ENCODE results near the gene DNAL1. TPM values are rescaled to one million over a fixed set of nuclear protein-coding genes. Genes with fewer than 3 reads are reported as not detected.

The DNAL1 gene
- total RNA-seq, 1 experiment from 2014 or later = 28.1 TPM

DNA sequence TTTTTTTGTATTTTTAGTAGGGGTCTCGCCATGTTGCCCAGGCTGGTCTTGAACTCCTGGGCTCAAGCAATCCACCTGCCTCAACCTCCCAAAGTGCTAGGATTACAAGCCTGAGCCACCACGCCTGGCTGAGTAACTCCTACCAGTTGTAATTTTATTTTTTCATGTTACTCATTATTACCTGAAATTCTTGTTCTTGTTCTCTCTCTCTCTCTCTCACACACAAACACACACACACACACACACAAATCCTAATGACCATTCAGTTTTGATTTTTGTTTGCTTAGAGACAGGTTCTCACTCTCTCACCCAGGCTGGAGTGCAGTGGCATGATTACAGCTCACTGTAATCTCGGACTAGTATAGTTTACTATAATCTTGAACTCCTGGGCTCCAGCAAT is 30.2 kb downstream of the DNAL1 start:
- no peak for DNase-seq (ENCODE audit: low spot score)
- ChIA-PET CTCF (no interaction called here), POLR2A (ENCODE audit: low non-redundant PET) (no interaction called here)
- H3K9me3 ChIP-seq (ENCODE audit: low read depth, low read length, poor library complexity, severe bottlenecking) = no peaks in the 10 kb centered on the region
- no peaks in the 10 kb centered on the region for H3K36me3 ChIP-seq (ENCODE audit: insufficient read depth, low read length, poor library complexity, severe bottlenecking)
- peaks cover 5% of the 10 kb centered on the region for H3K4me1 ChIP-seq (ENCODE audit: insufficient read depth, low read length, poor library complexity, severe bottlenecking)
- TF ChIP-seq, protein P1, sequence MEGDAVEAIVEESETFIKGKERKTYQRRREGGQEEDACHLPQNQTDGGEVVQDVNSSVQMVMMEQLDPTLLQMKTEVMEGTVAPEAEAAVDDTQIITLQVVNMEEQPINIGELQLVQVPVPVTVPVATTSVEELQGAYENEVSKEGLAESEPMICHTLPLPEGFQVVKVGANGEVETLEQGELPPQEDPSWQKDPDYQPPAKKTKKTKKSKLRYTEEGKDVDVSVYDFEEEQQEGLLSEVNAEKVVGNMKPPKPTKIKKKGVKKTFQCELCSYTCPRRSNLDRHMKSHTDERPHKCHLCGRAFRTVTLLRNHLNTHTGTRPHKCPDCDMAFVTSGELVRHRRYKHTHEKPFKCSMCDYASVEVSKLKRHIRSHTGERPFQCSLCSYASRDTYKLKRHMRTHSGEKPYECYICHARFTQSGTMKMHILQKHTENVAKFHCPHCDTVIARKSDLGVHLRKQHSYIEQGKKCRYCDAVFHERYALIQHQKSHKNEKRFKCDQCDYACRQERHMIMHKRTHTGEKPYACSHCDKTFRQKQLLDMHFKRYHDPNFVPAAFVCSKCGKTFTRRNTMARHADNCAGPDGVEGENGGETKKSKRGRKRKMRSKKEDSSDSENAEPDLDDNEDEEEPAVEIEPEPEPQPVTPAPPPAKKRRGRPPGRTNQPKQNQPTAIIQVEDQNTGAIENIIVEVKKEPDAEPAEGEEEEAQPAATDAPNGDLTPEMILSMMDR (conservative IDR thresholded peaks at IDR 0.05; ENCODE audit: low read depth, low read length) = no peak
- TF ChIP-seq EZH2 (IDR thresholded peaks at IDR 0.05; ENCODE audit: borderline replicate concordance, low read depth, low read length, poor library complexity, severe bottlenecking) = no peak
- no TSS peak for BruUV-seq (replicated peaks)
- no peak overlapping the region for H3K27ac ChIP-seq (ENCODE audit: low read depth, low read length, poor library complexity, severe bottlenecking)
- intact Hi-C loops (cut with micrococcal nuclease; ENCODE audit: unreplicated experiment) = no loop called here
- no peak overlapping the region for H3K4me3 ChIP-seq (ENCODE audit: low read depth, low read length, poor library complexity, severe bottlenecking)
- no peaks in the 10 kb centered on the region for H3K27me3 ChIP-seq (replicated peaks; ENCODE audit: insufficient read depth, low read depth, low read length, poor library complexity)

- Histone ChIP-seq H3K36me3 (ENCODE audit: insufficient read depth, low read length, poor library complexity, severe bottlenecking) (no peaks in the 10 kb centered on the region), H3K4me3 (ENCODE audit: low read depth, low read length, poor library complexity, severe bottlenecking) (no peak overlapping the region), H3K27me3 (replicated peaks; ENCODE audit: insufficient read depth, low read depth, low read length, poor library complexity) (no peaks in the 10 kb centered on the region), H3K9me3 (ENCODE audit: low read depth, low read length, poor library complexity, severe bottlenecking) (no peaks in the 10 kb centered on the region), H3K4me1 (ENCODE audit: insufficient read depth, low read length, poor library complexity, severe bottlenecking) (no peaks in the 10 kb centered on the region), H3K27ac (ENCODE audit: low read depth, low read length, poor library complexity, severe bottlenecking) (no peak overlapping the region)
- ChIA-PET POLR2A (ENCODE audit: low non-redundant PET) (no interaction called here), CTCF (no interaction called here)
- BruUV-seq (replicated peaks) = no TSS peak
- no peak for DNase-seq (ENCODE audit: low spot score)
- TF ChIP-seq EZH2 (IDR thresholded peaks at IDR 0.05; ENCODE audit: borderline replicate concordance, low read depth, low read length, poor library complexity, severe bottlenecking) = no peak
- TF ChIP-seq, protein P1 (conservative IDR thresholded peaks at IDR 0.05; ENCODE audit: low read depth, low read length) = no peak
- intact Hi-C loops (cut with micrococcal nuclease; ENCODE audit: unreplicated experiment) = no loop called here
These were observed 33.9 kb downstream of the DNAL1 start for GRCh38 chr14:73678698-73679097.

DNA sequence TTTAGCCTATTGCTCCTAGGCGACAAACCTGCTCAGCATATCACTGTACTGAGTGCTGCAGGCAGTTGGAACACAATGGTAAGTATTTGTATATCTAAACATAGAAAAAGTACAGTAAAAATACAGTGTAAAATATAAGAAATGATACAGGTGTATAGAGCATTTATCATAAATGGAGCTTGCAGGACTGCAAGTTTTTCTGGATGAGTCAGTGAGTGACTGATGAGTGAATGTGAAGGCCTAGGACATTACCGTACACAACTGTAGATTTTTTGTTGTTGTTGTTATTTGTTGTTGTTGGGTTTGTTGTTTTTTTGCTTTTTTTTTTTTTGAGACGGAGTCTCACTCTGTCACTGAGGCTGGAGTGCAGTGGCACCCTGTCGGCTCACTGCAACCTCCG is 36.0 kb downstream of the DNAL1 start:
- CTCF ChIA-PET = no interaction called here
- H3K4me1 ChIP-seq (ENCODE audit: insufficient read depth, low read length, poor library complexity, severe bottlenecking) = no peaks in the 10 kb centered on the region
- no peaks in the 10 kb centered on the region for H3K36me3 ChIP-seq (ENCODE audit: insufficient read depth, low read length, poor library complexity, severe bottlenecking)
- TF ChIP-seq EZH2 (IDR thresholded peaks at IDR 0.05; ENCODE audit: borderline replicate concordance, low read depth, low read length, poor library complexity, severe bottlenecking) = no peak
- TF ChIP-seq, protein P1 (conservative IDR thresholded peaks at IDR 0.05; ENCODE audit: low read depth, low read length) = no peak
- no peak overlapping the region for H3K27ac ChIP-seq (ENCODE audit: low read depth, low read length, poor library complexity, severe bottlenecking)
- no peak for DNase-seq (ENCODE audit: low spot score)
- no peaks in the 10 kb centered on the region for H3K27me3 ChIP-seq (replicated peaks; ENCODE audit: insufficient read depth, low read depth, low read length, poor library complexity)
- no peaks in the 10 kb centered on the region for H3K9me3 ChIP-seq (ENCODE audit: low read depth, low read length, poor library complexity, severe bottlenecking)
- BruUV-seq (replicated peaks) = no TSS peak
- intact Hi-C loops (cut with micrococcal nuclease; ENCODE audit: unreplicated experiment) = no loop called here
- H3K4me3 ChIP-seq (ENCODE audit: low read depth, low read length, poor library complexity, severe bottlenecking) = no peak overlapping the region
- POLR2A ChIA-PET (ENCODE audit: low non-redundant PET) = no interaction called here

Measured in A673 (cell line).